ENCODE results near the gene PDIA3.
"Not testable (repeated sequence)": the region's sequence is repeated elsewhere in the genome, so short reads cannot be mapped to it uniquely, and the experiment has no call there.

Gene PDIA3

GRCh38 chr15:43776718-43777266 is 30.6 kb downstream of the PDIA3 start, which contains the start of gene ELL3:
ELL3 (minus strand) TSS chr15:43776966; CDS start chr15:43776901, 65 bp downstream.
- DNase-seq (ENCODE audit: low spot score): peak; percentile 64

- peak; percentile 58 for DNase-seq (ENCODE audit: low spot score)
These were observed 31.2 kb downstream of the PDIA3 start for GRCh38 chr15:43777267-43777914.

GRCh38 chr15:43779016-43779415 is 32.8 kb downstream of the PDIA3 start:
- no peak for DNase-seq (ENCODE audit: low spot score)

GRCh38 chr15:43789409-43789808 is 43.2 kb downstream of the PDIA3 start:
- DNase-seq (ENCODE audit: low spot score): no peak

GRCh38 chr15:43791993-43792760 is 45.9 kb downstream of the PDIA3 start, which contains the start of gene SERF2:
SERF2 (plus strand) TSS chr15:43792320; CDS start chr15:43792377, 57 bp downstream.
- DNase-seq (ENCODE audit: low spot score): peak; percentile 99

GRCh38 chr15:43792761-43793476 is 46.7 kb downstream of the PDIA3 start:
- no peak for DNase-seq (ENCODE audit: low spot score)

GRCh38 chr15:43793647-43794046 is 47.4 kb downstream of the PDIA3 start:
- DNase-seq (ENCODE audit: low spot score): no peak

- no peak for DNase-seq (ENCODE audit: low spot score)
These were observed 48.2 kb downstream of the PDIA3 start for GRCh38 chr15:43794269-43795037.

- no peak for DNase-seq (ENCODE audit: low spot score)
These were observed 49.0 kb downstream of the PDIA3 start for GRCh38 chr15:43795197-43795596.

GRCh38 chr15:43795997-43796396 is 49.8 kb downstream of the PDIA3 start:
- no peak for DNase-seq (ENCODE audit: low spot score)

GRCh38 chr15:43796566-43796965 is 50.3 kb downstream of the PDIA3 start:
- no peak for DNase-seq (ENCODE audit: low spot score)

- no peak for DNase-seq (ENCODE audit: low spot score)
These were observed 53.1 kb downstream of the PDIA3 start for GRCh38 chr15:43799209-43799944.

- no peak for DNase-seq (ENCODE audit: low spot score)
These were observed 53.7 kb downstream of the PDIA3 start, which contains the start of gene SERINC4 for GRCh38 chr15:43799945-43800285. SERINC4 (minus strand) TSS chr15:43800220; CDS start chr15:43799986, 234 bp downstream.

GRCh38 chr15:43800286-43801141 is 54.3 kb downstream of the PDIA3 start, which contains the start of gene HYPK:
HYPK (plus strand) TSS chr15:43800599; CDS start chr15:43800623, 24 bp downstream.
- peak; percentile 52 for DNase-seq (ENCODE audit: low spot score)

- not testable (repeated sequence) for DNase-seq (ENCODE audit: low spot score)
These were observed 56.4 kb downstream of the PDIA3 start for GRCh38 chr15:43802676-43803075.

GRCh38 chr15:43808435-43808950 is 62.3 kb downstream of the PDIA3 start:
- no peak for DNase-seq (ENCODE audit: low spot score)

GRCh38 chr15:43808960-43809678 is 62.9 kb downstream of the PDIA3 start:
- DNase-seq (ENCODE audit: low spot score): no peak

- DNase-seq (ENCODE audit: low spot score): not testable (repeated sequence)
These were observed 68.8 kb downstream of the PDIA3 start for GRCh38 chr15:43815064-43815463.

GRCh38 chr15:43821505-43821904 is 75.3 kb downstream of the PDIA3 start:
- DNase-seq (ENCODE audit: low spot score): no peak
